Measurements from ENCODE around the gene ROBO4.

- TF ChIP-seq MEF2D (tag; conservative IDR thresholded peaks at IDR 0.05; ENCODE audit: low read depth), result no peak
- TF ChIP-seq, protein P1, sequence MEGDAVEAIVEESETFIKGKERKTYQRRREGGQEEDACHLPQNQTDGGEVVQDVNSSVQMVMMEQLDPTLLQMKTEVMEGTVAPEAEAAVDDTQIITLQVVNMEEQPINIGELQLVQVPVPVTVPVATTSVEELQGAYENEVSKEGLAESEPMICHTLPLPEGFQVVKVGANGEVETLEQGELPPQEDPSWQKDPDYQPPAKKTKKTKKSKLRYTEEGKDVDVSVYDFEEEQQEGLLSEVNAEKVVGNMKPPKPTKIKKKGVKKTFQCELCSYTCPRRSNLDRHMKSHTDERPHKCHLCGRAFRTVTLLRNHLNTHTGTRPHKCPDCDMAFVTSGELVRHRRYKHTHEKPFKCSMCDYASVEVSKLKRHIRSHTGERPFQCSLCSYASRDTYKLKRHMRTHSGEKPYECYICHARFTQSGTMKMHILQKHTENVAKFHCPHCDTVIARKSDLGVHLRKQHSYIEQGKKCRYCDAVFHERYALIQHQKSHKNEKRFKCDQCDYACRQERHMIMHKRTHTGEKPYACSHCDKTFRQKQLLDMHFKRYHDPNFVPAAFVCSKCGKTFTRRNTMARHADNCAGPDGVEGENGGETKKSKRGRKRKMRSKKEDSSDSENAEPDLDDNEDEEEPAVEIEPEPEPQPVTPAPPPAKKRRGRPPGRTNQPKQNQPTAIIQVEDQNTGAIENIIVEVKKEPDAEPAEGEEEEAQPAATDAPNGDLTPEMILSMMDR (IDR thresholded peaks at IDR 0.05 in 2 of 3, conservative IDR thresholded peaks at IDR 0.05 in 1 of 3; ENCODE audit: insufficient read depth in 2 of 3, low read depth in 1 of 3, low read length in 3 of 3), result no peak
- no peak for TF ChIP-seq PHF8 (IDR thresholded peaks at IDR 0.05; ENCODE audit: borderline replicate concordance, low read length)
- no peak for TF ChIP-seq SMARCC2 (IDR thresholded peaks at IDR 0.05; ENCODE audit: low read depth)
- no peak for TF ChIP-seq POLR2AphosphoS5 (IDR thresholded peaks at IDR 0.05; ENCODE audit: control insufficient read depth, insufficient read depth, low read depth, low read length)
- no peak for TF ChIP-seq ZNF77 (CRISPR knock-in tag; IDR thresholded peaks at IDR 0.05)
- TF ChIP-seq ZNF311 (CRISPR knock-in tag; IDR thresholded peaks at IDR 0.05), result no peak
- no peak for TF ChIP-seq ZNF3 (CRISPR knock-in tag; IDR thresholded peaks at IDR 0.05)
These were observed 55.4 kb downstream of the ROBO4 start for GRCh38 chr11:124842305-124842704.

All from K562 (cell line).